Epidermal melanocyte (primary cell): ENCODE data around the gene ZNF23.

Experiments
- DNase-seq: peaks from one replicate; pipeline ENCODE4 v3.0.0; 2011; ENCODE audit warnings: low spot score; ENCODE audit not compliant: insufficient read length

Gene ZNF23

GRCh38 chr16:71426880-71427615 lies 35.0 kb downstream of the ZNF23 start:
- DNase-seq: no peak

- no peak for DNase-seq
These were observed 35.8 kb downstream of the ZNF23 start for GRCh38 chr16:71426069-71426879.

GRCh38 chr16:71425746-71426068 lies 36.3 kb downstream of the ZNF23 start:
- no peak for DNase-seq

GRCh38 chr16:71424626-71425025 lies 37.4 kb downstream of the ZNF23 start:
- no peak for DNase-seq

GRCh38 chr16:71423865-71424264 lies 38.2 kb downstream of the ZNF23 start:
- DNase-seq: no peak

- DNase-seq: no peak
These were observed 39.0 kb downstream of the ZNF23 start for GRCh38 chr16:71423016-71423415.

- DNase-seq: no peak
These were observed 40.1 kb downstream of the ZNF23 start for GRCh38 chr16:71421911-71422310.

GRCh38 chr16:71414038-71414437 lies 48.0 kb downstream of the ZNF23 start:
- DNase-seq: no peak

- no peak for DNase-seq
These were observed 48.7 kb downstream of the ZNF23 start for GRCh38 chr16:71413341-71413740.

GRCh38 chr16:71412270-71413160 lies 49.5 kb downstream of the ZNF23 start:
- peak; percentile 86 for DNase-seq

- no peak for DNase-seq
These were observed 51.9 kb downstream of the ZNF23 start for GRCh38 chr16:71410146-71410545.

GRCh38 chr16:71409011-71409775 lies 52.9 kb downstream of the ZNF23 start:
- no peak for DNase-seq

- DNase-seq: no peak
These were observed 53.5 kb downstream of the ZNF23 start for GRCh38 chr16:71408536-71408935.

- no peak for DNase-seq
These were observed 54.3 kb downstream of the ZNF23 start for GRCh38 chr16:71407731-71408130.

- no peak for DNase-seq
These were observed 55.3 kb downstream of the ZNF23 start for GRCh38 chr16:71406724-71407123.

- DNase-seq: no peak
These were observed 55.7 kb downstream of the ZNF23 start for GRCh38 chr16:71406316-71406715.

- DNase-seq: no peak
These were observed 57.7 kb downstream of the ZNF23 start for GRCh38 chr16:71404364-71404763.

- no peak for DNase-seq
These were observed 59.4 kb downstream of the ZNF23 start for GRCh38 chr16:71402674-71403073.

GRCh38 chr16:71402007-71402406 lies 60.0 kb downstream of the ZNF23 start:
- DNase-seq: no peak

- no peak for DNase-seq
These were observed 62.1 kb downstream of the ZNF23 start for GRCh38 chr16:71399801-71400563.
